KOPT-K1 (cell line): ENCODE data around the gene ZNF599.

Experiments used
- H3K27ac ChIP-seq: fragments of 200-600 bp; sonication (generic); 2 replicates; pipeline ENCODE4 v1.5.1; 2016; ENCODE audit warnings: antibody characterized with exemption, mild to moderate bottlenecking, low read depth, low read length; ENCODE audit not compliant: poor library complexity, severe bottlenecking
- H3K36me3 ChIP-seq: fragments of 200-600 bp; sonication (generic); 2 replicates; pipeline ENCODE4 v1.5.1; 2017; ENCODE audit warnings: antibody characterized with exemption, mild to moderate bottlenecking, low read length, moderate library complexity; ENCODE audit not compliant: insufficient read depth
- H3K9me3 ChIP-seq: fragments of 200-600 bp; sonication (generic); 2 replicates; pipeline ENCODE4 v1.5.1; 2017; ENCODE audit warnings: antibody characterized with exemption, low read length, mild to moderate bottlenecking; ENCODE audit not compliant: insufficient read depth, poor library complexity, severe bottlenecking

The ZNF599 gene

DNA sequence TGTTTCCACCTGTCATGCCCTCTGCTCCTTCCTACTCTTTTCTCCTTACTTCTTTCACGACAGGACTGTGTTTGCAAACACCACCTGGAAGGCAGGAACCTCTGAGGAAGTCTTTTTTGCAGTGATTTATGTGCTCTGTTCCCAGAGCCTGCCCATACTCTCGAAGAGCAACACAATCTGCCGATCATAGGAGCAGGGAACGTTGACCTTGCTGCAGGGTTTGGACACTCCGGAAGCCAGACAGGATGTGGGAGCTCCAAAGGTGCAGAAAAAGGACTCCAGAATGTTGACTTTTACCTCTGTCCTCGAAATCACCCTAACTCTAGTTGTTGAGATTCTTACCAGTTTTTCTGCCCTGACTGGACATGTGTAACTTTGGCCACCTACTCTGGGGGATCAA lies 47.6 kb downstream of the ZNF599 start:
- Histone ChIP-seq H3K27ac (no peak overlapping the region), H3K9me3 (no peaks in the 10 kb centered on the region), H3K36me3 (no peaks in the 10 kb centered on the region)

DNA sequence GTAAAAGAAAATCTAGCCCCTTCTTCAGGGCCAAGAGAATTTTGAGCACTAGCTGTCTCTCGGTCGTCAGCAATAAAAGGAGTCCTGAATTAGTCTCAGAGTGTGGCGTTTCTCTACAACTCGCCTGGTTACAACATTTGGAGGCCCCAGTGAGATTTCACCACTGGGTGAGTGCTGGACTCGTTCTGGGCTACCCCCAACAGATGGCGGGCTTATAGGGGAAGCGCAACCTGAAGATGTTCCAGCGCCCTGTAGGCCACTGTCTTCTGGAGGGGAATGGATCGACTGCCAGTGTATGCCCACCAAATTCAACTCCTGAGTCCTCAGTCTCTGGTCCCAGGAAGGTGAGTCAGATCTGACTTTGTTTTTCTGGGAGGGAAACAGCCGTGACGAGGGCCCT lies 50.7 kb downstream of the ZNF599 start:
- H3K27ac ChIP-seq = no peak overlapping the region
- H3K9me3 ChIP-seq = no peaks in the 10 kb centered on the region
- no peaks in the 10 kb centered on the region for H3K36me3 ChIP-seq

DNA sequence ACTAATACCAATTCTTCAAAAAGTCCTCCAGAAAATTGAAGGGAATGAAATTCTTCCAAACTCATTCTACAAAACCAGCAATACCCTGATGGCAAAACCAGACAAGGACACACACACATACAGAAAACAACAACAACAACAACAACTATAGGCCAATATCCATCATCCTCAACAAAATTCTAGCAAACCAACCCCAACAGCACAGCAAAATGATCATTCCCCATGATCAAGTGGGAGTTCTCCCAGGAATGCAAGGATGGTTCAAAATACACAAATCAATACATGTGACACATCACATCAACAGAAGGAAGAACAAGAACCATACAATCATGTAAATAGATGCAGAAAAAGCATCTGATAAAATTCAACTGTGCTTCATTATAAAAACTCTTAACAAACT lies 57.7 kb downstream of the ZNF599 start:
- Histone ChIP-seq H3K27ac (no peak overlapping the region), H3K36me3 (no peaks in the 10 kb centered on the region), H3K9me3 (peaks cover 20% of the 10 kb centered on the region)

DNA sequence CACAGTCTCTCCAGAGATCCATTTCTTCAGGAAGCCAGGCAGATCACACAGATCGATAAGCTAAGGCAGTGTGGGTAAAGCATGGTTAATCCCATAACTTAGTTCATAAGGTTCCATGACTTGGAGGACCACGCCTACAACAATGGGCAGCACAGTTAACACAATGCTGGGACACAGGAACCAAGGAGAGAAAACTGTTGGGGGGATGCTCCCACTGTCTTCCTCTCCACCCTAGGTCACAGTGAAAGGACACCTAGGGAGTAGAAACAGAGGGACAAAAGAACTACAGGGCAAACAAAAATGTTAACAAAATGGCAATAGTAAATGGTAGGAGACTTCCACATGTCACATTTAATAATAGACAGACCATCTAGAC lies 59.8 kb downstream of the ZNF599 start:
- no peak overlapping the region for H3K27ac ChIP-seq
- H3K36me3 ChIP-seq = no peaks in the 10 kb centered on the region
- peaks cover 20% of the 10 kb centered on the region for H3K9me3 ChIP-seq

DNA sequence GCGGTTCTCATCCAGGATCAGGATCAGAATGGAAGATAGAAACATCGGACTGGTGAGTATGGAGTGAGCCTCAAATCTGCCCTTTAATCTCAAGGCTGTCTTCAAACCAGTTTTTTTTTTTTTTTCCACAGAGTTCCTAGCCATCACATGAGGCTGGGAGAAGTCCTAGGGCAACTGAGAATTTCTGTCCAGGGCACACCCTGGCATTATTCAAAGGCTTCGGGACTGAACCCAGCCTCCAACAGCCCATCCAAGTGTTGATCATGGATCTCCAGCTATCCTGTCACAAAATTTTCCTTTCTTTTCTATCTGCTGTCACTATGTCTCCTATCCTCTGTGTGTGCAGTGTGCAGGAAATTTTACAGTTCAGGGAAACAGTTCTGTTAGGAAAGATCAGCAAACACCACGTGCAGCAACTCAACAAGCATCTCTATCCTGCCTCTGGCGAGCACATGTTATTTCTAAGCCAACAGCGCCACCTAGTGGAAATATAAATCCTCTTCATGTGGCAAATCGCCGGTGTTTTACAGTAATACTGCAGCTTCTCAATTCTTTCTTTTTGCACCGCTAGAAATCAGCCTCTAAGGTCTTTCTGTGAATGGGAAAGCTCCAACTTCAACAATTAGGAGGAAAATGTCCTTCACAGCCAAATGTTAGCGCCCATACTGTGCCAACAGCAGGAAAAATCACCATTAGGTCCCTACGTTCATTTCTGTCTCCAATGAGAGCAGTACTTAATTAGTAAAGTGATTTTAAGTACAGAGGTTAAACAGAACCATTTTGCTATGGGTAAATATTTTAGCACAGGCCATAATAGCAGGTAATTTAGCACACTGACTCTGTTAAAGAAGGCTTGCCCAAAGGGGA lies 60.4 kb downstream of the ZNF599 start:
- Histone ChIP-seq H3K27ac (no peak overlapping the region), H3K9me3 (peaks cover 20% of the 10 kb centered on the region), H3K36me3 (no peaks in the 10 kb centered on the region)

DNA sequence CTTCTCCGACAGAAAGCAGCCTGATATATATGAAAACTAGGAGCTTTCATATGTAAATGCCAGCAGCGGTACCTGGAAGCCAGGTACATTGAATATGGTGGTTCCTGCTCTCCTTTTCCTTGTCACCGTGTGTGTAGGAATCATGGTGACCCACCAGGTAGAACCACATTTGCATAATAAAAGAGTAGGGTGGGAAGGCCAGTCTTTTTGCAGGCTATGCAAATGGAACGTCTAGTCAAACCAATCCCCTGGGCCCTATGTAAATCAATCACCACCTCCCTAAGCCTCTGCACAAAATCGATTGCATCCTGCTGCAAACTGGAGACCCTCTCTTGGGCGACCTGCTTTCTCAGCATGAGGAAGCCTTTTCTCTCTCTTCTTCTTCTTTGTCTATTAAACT lies 61.1 kb downstream of the ZNF599 start:
- H3K9me3 ChIP-seq = peaks cover 27% of the 10 kb centered on the region
- no peaks in the 10 kb centered on the region for H3K36me3 ChIP-seq
- H3K27ac ChIP-seq = no peak overlapping the region
